K562 (cell line): ENCODE results near the gene SSU72. TPM values are rescaled to one million over a fixed set of nuclear protein-coding genes. Genes with fewer than 3 reads are reported as not detected.

Experiments
- ATAC-seq: fragments of 200-7000 bp; cut with Tn5 transposase; 3 replicates; pipeline ENCODE4 v1.9.1; 2020; ENCODE audit warnings: moderate library complexity
- BruUV-seq: library from RNA; stranded (reverse); fragments of 400-500 nt; replicated peaks from 2 replicates; lab custom pipeline; 2021; lab: Mats Ljungman, UMichigan
- CTCF ChIA-PET: fragments of 300-600 bp; formaldehyde crosslinking; extraction: SDS; loops from one replicate; lab custom pipeline; 2021; ENCODE audit warnings: low intra/inter-chr PET ratio; lab: Yijun Ruan, JAX
- POLR2A ChIA-PET: fragments of 300-600, 350-650 bp; sonication (Branson Sonifier 250); formaldehyde crosslinking; extraction: SDS; loops from one replicate; lab custom pipeline; 2021; ENCODE audit warnings: antibody characterized with exemption, inconsistent platforms; lab: Yijun Ruan, JAX
- DNase-seq, 4 experiments: peaks; one replicate each; pipeline versions ENCODE4 v3.0.0 to v3.0.0-alpha.2; 2011 to 2018; ENCODE audit warnings: low spot score in 3 of 4, mixed read lengths in 3 of 4; ENCODE audit errors: extremely low read depth in 1 of 4
- FAIRE-seq: peaks from 2 replicates; lab custom pipeline; 2011; peaks lifted over from hg19 to GRCh38; lab: Jason Lieb, UNC
- H2AFZ ChIP-seq: 2 replicates; pipeline ENCODE4 v1.6.0; 2011; ENCODE audit warnings: low read depth, low read length, control low read depth, inconsistent platforms
- H3K27ac ChIP-seq: fragments of 200-600 bp; 3 replicates; pipeline ENCODE4 v1.8.0; 2011; ENCODE audit warnings: low read depth, mild to moderate bottlenecking, control low read depth, inconsistent platforms, low read length, moderate library complexity, mixed read lengths; ENCODE audit errors: extremely low read depth
- H3K27me3 ChIP-seq, 2 experiments: fragments of 300-600 bp in 1 of 2; 2 replicates in 1 of 2; 3 replicates in 1 of 2; pipeline versions ENCODE4 v1.6.0 to v1.8.0; 2011; ENCODE audit warnings: inconsistent platforms in 2 of 2, low read length in 2 of 2, mild to moderate bottlenecking in 1 of 2, mixed read lengths in 1 of 2, moderate library complexity in 1 of 2; ENCODE audit not compliant: control insufficient read depth in 2 of 2, insufficient read depth in 2 of 2
- H3K36me3 ChIP-seq: fragments of 300-600 bp; 3 replicates; pipeline ENCODE4 v1.8.0; 2011; ENCODE audit warnings: mild to moderate bottlenecking, low read length, inconsistent platforms; ENCODE audit not compliant: control insufficient read depth, insufficient read depth
- H3K4me1 ChIP-seq, 2 experiments: fragments of 200-600 bp in 1 of 2; replicated peaks in 1 of 2; 2 replicates in 1 of 2; 3 replicates in 1 of 2; pipeline versions ENCODE4 v1.5.1 to v1.8.0; 2011; ENCODE audit warnings: inconsistent platforms in 2 of 2, low read length in 2 of 2, mild to moderate bottlenecking in 1 of 2, mixed read lengths in 1 of 2, moderate library complexity in 1 of 2; ENCODE audit not compliant: control insufficient read depth in 2 of 2, insufficient read depth in 2 of 2
- H3K4me2 ChIP-seq: 2 replicates; pipeline ENCODE4 v1.6.1; 2011; ENCODE audit warnings: low read length, control low read depth, inconsistent platforms, mixed read lengths; ENCODE audit not compliant: insufficient read depth
- H3K4me3 ChIP-seq: fragments of 200-600 bp; sonication (generic), shearing (Covaris generic); 2 replicates; pipeline ENCODE4 v1.5.1; 2016; ENCODE audit warnings: control low read depth, inconsistent platforms
- H3K79me2 ChIP-seq: fragments of 200-600 bp; 3 replicates; pipeline ENCODE4 v1.8.0; 2011; ENCODE audit warnings: low read length, inconsistent platforms; ENCODE audit not compliant: control insufficient read depth, insufficient read depth
- H3K9ac ChIP-seq, 2 experiments: 2 replicates each; pipeline versions ENCODE4 v1.6.0 to v1.6.1; 2011; ENCODE audit warnings: low read depth in 2 of 2, low read length in 2 of 2, control low read depth in 1 of 2, inconsistent platforms in 1 of 2, mild to moderate bottlenecking in 1 of 2, mixed read lengths in 1 of 2; ENCODE audit not compliant: insufficient read depth in 1 of 2
- H3K9me1 ChIP-seq: one replicate; pipeline ENCODE4 v1.6.0; 2011; ENCODE audit warnings: inconsistent platforms, mild to moderate bottlenecking, low read length, moderate library complexity; ENCODE audit not compliant: control insufficient read depth, insufficient read depth
- H3K9me3 ChIP-seq: replicated peaks from 2 replicates; pipeline ENCODE4 v1.5.1; 2011; ENCODE audit warnings: low read depth, low read length, inconsistent platforms; ENCODE audit not compliant: control insufficient read depth, insufficient read depth
- H4K20me1 ChIP-seq: replicated peaks from 2 replicates; pipeline ENCODE4 v1.6.1; 2011; ENCODE audit warnings: low read length, inconsistent platforms, mixed read lengths; ENCODE audit not compliant: control insufficient read depth, insufficient read depth
- POLR2G ChIP-seq: fragments of 200-400 bp; formaldehyde crosslinking; IDR thresholded peaks from 2 replicates; pipeline ENCODE4 v1.6.1; 2017; ENCODE audit warnings: low read depth, mild to moderate bottlenecking, antibody characterized with exemption, low read length, moderate library complexity
- RBFOX2 ChIP-seq: fragments of 200-400 bp; formaldehyde crosslinking; IDR thresholded peaks from 2 replicates; pipeline ENCODE4 v1.6.1; 2017; ENCODE audit warnings: low read depth, mild to moderate bottlenecking, low read length, moderate library complexity
- ZNF239 ChIP-seq: fragments of 250-450 bp; sonication (Bioruptor Pico); IDR thresholded peaks from 2 replicates; pipeline ENCODE4 v1.4.0; 2020; ENCODE audit warnings: mild to moderate bottlenecking
- WGBS: fragments of 100-300 bp; shearing (Covaris generic); methylation state at CpG from one replicate; pipeline ENCODE4 v1.1.6; 2016; ENCODE audit warnings: low coverage, mixed read lengths; ENCODE audit not compliant: insufficient coverage; ENCODE audit errors: missing lambda C conversion rate; 5-methylcytosine and 5-hydroxymethylcytosine counted together
- in situ Hi-C: fragments of 300-500 bp; cut with MboI; formaldehyde crosslinking; loops from 4 replicates; pipeline ENCODE4 v1.15.0; 2018; ENCODE audit warnings: inconsistent platforms, mixed read lengths
- intact Hi-C: fragments of 100-400 bp; cut with micrococcal nuclease; formaldehyde crosslinking; loops from 2 replicates; pipeline ENCODE4 v1.14.2; 2022
- polyA plus RNA-seq, 8 experiments: library from polyadenylated mRNA; depleted of rRNA in 4 of 8; stranded (reverse) in 5 of 8; unstranded in 3 of 8; fragments of >200 nt; fragmentation: Nextera tagmentation in 2 of 8; fragmentation: Illumina TruSeq in 1 of 8; extraction: Ambion mirVana in 2 of 8; extraction: Trizol in 1 of 8; gene quantifications; 2 replicates each; pipeline versions ENCODE4 v1.2.1 to v1.2.3, GENCODE V29; 2011 to 2014; ENCODE audit warnings: inconsistent platforms in 1 of 8, missing spikeins in 1 of 8
- total RNA-seq, 7 experiments: library from RNA; depleted of rRNA in 6 of 7; stranded (reverse); fragments of >200 nt in 6 of 7; fragmentation: Illumina TruSeq in 2 of 7; extraction: Trizol in 2 of 7; gene quantifications; 2 replicates each; pipeline versions ENCODE4 v1.2.1 to v1.2.3, GENCODE V29; 2011 to 2021; ENCODE audit warnings: low replicate concordance in 1 of 7

The SSU72 gene
- total and polyA plus RNA-seq, 9 of the 15 experiments (the other 6 are each of a cell fraction or from before 2014, with no cell fraction given), result 70.8 to 201 (median 94.6) TPM

GRCh38 chr1:1529321-1529720, 45.3 kb downstream of the SSU72 start:
- H3K9me3 ChIP-seq, result peaks cover 20% of the 10 kb centered on the region
- peaks cover 69% of the 10 kb centered on the region; the same call in 2 of the 3 replicates for H3K36me3 ChIP-seq
- H4K20me1 ChIP-seq, result no peaks in the 10 kb centered on the region
- TF ChIP-seq RBFOX2 (peak; percentile 11; the same call in 1 of the 2 replicates), POLR2G (peak; percentile 66), ZNF239 (CRISPR knock-in tag) (no peak)
- no peak overlapping the region for H3K9ac ChIP-seq
- in situ Hi-C loops, result no loop called here
- H3K4me1 ChIP-seq, result peaks cover 0 to 6% of the 10 kb centered on the region in 2 experiments; a peak in 2 of 5 replicates
- 99% methylated on average over 11 of the region's 18 CpGs for WGBS
- CTCF ChIA-PET, result no interaction called here
- no peak for ATAC-seq
- no peak overlapping the region for H3K27ac ChIP-seq
- intact Hi-C loops, result no loop called here
- no peaks in the 10 kb centered on the region for H3K27me3 ChIP-seq
- H3K79me2 ChIP-seq, result no peaks in the 10 kb centered on the region
- no TSS peak for BruUV-seq
- DNase-seq, result peak in 1 of 4 experiments; percentile 7
- FAIRE-seq, result no peak
- POLR2A ChIA-PET, result interaction anchor here (1.4 kb wide), 1 partner anchor 22 kb away, joined by 3 read pairs; no protein-coding TSS in a partner anchor
- no peak overlapping the region for H3K4me2 ChIP-seq
- no peaks in the 10 kb centered on the region for H3K9me1 ChIP-seq
- H3K4me3 ChIP-seq, result no peak overlapping the region
- H2AFZ ChIP-seq, result no peak overlapping the region
